C4-2B (cell line): Measurements from ENCODE around the gene CHCHD6.

ENCODE experiments used
- CTCF ChIP-seq: fragments of 450-650 bp; conservative IDR thresholded peaks from 2 replicates; pipeline ENCODE4 v1.5.1; 2017; ENCODE audit warnings: mild to moderate bottlenecking
- ZFX ChIP-seq: fragments of 450-650 bp; IDR thresholded peaks from 2 replicates; pipeline ENCODE4 v1.6.1; 2017

GRCh38 chr3:126955004-126955790 is 251.2 kb downstream of the CHCHD6 start:
- no peak for TF ChIP-seq CTCF
- TF ChIP-seq ZFX = no peak
